HFFc6 (cell line): ENCODE results near the gene CLEC18A. TPM values are rescaled to one million over a fixed set of nuclear protein-coding genes. Genes with fewer than 3 reads are reported as not detected.

ENCODE experiments used
- DNase-seq: peaks from one replicate; pipeline ENCODE4 v3.0.0-alpha.2; 2018
- H3K27ac Mint-ChIP-seq: 2 replicates; pipeline ENCODE4 v1.8.0; 2020; ENCODE audit warnings: mild to moderate bottlenecking, mixed read lengths
- H3K27me3 Mint-ChIP-seq: 2 replicates; pipeline ENCODE4 v1.8.0; 2021; ENCODE audit warnings: mild to moderate bottlenecking, moderate library complexity, mixed read lengths; ENCODE audit not compliant: insufficient read depth
- H3K36me3 Mint-ChIP-seq: 2 replicates; pipeline ENCODE4 v1.8.0; 2021; ENCODE audit warnings: low read depth, mixed read lengths
- H3K4me1 Mint-ChIP-seq: 2 replicates; pipeline ENCODE4 v1.8.0; 2020; ENCODE audit warnings: low read depth, mixed read lengths
- H3K4me3 Mint-ChIP-seq: 2 replicates; pipeline ENCODE4 v1.8.0; 2020; ENCODE audit warnings: mild to moderate bottlenecking, moderate library complexity, mixed read lengths
- H3K9me3 Mint-ChIP-seq: 2 replicates; pipeline ENCODE4 v1.8.0; 2020; ENCODE audit warnings: mild to moderate bottlenecking, mixed read lengths
- total RNA-seq, 6 experiments: library from RNA; stranded (reverse); fragmentation: NEBNext Ultra II Directional; extraction: Animal tissue kit (Norgen Biotek cat#: 25700); gene quantifications; 2 replicates in 1 of 6; 3 replicates in 5 of 6; pipeline ENCODE4 v1.2.3, GENCODE V29; 2021
- TF ChIP-seq, protein P1 (sequence below): fragments of 200-600 bp; sonication (generic); IDR thresholded peaks from 2 replicates; pipeline ENCODE4 v1.5.0; 2021; ENCODE audit warnings: antibody characterized with exemption, mild to moderate bottlenecking

CLEC18A gene
- total RNA-seq, 6 experiments from 2014 or later = 0.14 TPM; not detected in 4

DNA sequence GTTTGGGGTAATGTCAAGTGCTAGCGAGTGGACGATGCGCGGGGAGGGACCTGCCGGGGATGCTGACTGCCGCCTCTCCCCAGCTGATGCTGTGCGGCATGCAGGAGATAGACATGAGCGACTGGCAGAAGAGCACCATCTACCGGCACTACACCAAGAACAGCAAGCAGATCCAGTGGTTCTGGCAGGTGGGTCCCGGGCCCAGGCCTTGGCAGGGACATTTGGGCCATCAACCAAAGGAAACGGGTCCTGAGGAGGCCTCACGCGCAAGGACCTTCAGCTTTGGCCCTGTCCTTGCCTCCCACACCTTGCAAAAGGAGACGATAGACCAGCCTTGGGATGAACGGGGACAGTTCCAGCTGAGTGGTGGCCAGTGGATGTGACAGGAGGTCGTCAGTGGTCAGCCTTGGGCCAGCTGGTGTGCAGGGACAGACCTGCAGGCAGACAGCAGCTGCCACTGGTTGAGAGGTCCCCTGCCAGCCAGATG lies 13.6 kb upstream of the CLEC18A start:
- Mint-ChIP-seq H3K4me1 (no peaks in the 10 kb centered on the region), H3K36me3 (peaks cover 7% of the 10 kb centered on the region; the same call in 1 of the 2 replicates), H3K4me3 (no peak overlapping the region), H3K9me3 (no peaks in the 10 kb centered on the region), H3K27ac (no peak overlapping the region), H3K27me3 (no peaks in the 10 kb centered on the region)
- DNase-seq = peak; percentile 10
- TF ChIP-seq, protein P1, sequence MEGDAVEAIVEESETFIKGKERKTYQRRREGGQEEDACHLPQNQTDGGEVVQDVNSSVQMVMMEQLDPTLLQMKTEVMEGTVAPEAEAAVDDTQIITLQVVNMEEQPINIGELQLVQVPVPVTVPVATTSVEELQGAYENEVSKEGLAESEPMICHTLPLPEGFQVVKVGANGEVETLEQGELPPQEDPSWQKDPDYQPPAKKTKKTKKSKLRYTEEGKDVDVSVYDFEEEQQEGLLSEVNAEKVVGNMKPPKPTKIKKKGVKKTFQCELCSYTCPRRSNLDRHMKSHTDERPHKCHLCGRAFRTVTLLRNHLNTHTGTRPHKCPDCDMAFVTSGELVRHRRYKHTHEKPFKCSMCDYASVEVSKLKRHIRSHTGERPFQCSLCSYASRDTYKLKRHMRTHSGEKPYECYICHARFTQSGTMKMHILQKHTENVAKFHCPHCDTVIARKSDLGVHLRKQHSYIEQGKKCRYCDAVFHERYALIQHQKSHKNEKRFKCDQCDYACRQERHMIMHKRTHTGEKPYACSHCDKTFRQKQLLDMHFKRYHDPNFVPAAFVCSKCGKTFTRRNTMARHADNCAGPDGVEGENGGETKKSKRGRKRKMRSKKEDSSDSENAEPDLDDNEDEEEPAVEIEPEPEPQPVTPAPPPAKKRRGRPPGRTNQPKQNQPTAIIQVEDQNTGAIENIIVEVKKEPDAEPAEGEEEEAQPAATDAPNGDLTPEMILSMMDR = peak; percentile 68

DNA sequence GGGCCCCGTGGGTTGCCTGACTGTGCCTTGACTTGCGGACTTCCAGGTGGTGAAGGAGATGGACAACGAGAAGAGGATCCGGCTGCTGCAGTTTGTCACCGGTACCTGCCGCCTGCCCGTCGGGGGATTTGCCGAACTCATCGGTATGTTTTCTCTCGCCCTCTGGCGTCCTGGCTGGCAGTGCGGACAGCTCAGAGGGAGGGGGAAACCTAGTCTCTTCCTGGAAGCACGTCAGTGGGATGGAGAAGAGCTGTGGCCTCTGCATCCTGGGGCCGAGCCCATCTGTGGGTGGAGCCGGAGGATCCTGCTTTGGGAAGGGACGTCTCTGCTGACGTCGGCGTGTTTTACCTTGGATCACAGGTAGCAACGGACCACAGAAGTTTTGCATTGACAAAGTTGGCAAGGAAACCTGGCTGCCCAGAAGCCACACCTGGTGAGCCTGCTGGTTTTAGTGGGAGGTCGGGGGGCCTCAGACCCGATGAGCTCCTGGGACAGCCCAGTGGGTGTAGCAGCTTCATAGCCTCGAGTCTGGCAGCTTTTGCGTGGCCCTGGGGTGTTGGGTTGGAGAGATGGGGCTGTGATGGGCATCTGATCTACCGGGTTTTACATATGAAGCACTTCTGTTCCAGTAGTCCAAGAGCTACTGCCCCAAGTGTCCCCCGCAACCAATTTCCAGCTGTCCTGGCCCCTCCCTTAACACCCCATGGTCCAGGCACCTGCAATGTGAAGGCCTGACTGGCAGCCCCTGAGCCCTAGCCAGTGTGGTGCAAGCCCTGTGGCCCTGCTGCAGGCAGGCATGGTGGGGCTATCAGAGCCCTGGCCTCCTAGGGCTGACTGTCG lies 11.9 kb upstream of the CLEC18A start:
- H3K36me3 Mint-ChIP-seq = peaks cover 7% of the 10 kb centered on the region; the same call in 1 of the 2 replicates
- H3K27me3 Mint-ChIP-seq = no peaks in the 10 kb centered on the region
- TF ChIP-seq, protein P1 = no peak
- no peaks in the 10 kb centered on the region for H3K9me3 Mint-ChIP-seq
- no peak for DNase-seq
- H3K4me1 Mint-ChIP-seq = no peaks in the 10 kb centered on the region
- no peak overlapping the region for H3K27ac Mint-ChIP-seq
- H3K4me3 Mint-ChIP-seq = no peak overlapping the region

DNA sequence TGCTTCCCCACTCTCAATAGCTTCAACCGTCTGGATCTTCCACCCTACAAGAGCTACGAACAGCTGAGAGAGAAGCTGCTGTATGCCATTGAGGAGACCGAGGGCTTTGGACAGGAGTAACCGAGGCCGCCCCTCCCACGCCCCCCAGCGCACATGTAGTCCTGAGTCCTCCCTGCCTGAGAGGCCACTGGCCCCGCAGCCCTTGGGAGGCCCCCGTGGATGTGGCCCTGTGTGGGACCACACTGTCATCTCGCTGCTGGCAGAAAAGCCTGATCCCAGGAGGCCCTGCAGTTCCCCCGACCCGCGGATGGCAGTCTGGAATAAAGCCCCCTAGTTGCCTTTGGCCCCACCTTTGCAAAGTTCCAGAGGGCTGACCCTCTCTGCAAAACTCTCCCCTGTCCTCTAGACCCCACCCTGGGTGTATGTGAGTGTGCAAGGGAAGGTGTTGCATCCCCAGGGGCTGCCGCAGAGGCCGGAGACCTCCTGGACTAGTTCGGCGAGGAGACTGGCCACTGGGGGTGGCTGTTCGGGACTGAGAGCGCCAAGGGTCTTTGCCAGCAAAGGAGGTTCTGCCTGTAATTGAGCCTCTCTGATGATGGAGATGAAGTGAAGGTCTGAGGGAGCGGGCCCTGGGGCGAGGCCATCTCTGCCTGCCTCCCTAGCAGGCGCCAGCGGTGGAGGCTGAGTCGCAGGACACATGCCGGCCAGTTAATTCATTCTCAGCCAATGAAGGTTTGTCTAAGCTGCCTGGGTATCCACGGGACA lies 11.1 kb upstream of the CLEC18A start:
- TF ChIP-seq, protein P1 = no peak
- no peak for DNase-seq
- H3K9me3 Mint-ChIP-seq = no peaks in the 10 kb centered on the region

DNA sequence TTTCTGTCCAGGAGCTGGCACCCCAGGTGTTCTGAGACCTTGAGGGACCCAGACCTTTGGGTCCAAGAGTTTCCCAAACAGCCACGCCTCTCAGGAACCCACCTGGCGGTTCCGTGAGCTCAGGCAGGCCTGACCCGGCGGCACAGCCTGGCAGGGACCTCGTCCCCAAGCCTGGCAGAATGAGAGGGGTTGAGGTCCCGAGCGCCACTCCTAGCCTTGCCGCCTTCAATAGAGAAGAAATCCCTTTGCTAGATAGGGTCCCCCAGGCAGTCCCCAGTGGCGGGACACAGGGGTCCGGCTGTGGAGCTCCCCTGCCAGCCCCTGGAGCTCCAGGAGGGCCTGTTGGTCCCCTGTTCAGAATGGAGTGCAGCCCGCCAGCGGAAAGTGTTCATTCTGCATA lies 10.5 kb upstream of the CLEC18A start:
- no peak for DNase-seq
- H3K4me3 Mint-ChIP-seq = no peak overlapping the region
- TF ChIP-seq, protein P1 = no peak
- no peaks in the 10 kb centered on the region for H3K9me3 Mint-ChIP-seq
- H3K27me3 Mint-ChIP-seq = no peaks in the 10 kb centered on the region
- H3K27ac Mint-ChIP-seq = no peak overlapping the region
- no peaks in the 10 kb centered on the region for H3K4me1 Mint-ChIP-seq
- peaks cover 7% of the 10 kb centered on the region; the same call in 1 of the 2 replicates for H3K36me3 Mint-ChIP-seq

More for the DNA sequence above, 11.1 kb upstream of the CLEC18A start:
- Mint-ChIP-seq H3K27ac (no peak overlapping the region), H3K36me3 (peaks cover 7% of the 10 kb centered on the region; the same call in 1 of the 2 replicates), H3K4me3 (no peak overlapping the region), H3K27me3 (no peaks in the 10 kb centered on the region), H3K4me1 (no peaks in the 10 kb centered on the region)

DNA sequence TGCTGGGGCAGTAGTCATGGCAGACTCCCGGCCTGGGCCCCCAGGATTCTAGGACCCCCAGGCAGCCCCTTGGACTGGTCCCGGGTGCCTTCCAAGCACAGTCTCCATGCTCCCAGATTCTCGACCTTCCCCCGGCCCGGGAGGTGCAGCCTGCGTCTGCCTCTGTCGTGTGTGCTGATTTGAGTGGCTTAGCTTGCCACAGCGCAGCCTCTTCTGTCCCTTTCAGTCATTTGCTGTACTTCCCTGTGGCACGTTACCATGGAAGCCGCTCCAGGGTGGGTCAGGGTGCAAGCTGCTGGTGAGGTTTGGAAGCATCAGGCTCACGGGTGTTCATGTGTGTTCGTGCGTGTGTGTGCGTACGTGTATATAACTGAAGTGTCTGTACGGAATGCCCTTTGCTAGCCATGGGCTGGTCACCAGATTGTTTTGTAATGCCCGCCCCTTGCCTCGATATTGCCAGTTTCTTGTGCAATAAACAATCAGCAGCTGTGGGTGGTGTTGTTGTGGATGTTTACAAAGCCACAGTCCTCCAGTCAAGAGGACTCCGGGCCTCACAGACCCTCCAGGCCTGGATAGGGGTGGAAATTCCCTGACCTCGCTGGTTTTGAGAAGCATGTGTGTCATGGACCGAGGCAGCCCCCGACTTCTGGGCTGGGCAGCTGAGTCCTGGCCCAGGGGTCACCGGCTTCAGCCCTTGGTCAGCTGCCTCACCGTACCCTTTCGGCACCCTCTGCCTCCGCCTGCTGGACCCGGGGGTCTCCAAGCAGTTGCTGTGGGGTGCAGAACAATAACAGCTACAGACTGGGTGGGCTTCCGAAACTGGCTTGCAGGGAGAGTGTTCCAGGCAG lies 9.7 kb upstream of the CLEC18A start:
- TF ChIP-seq, protein P1 = no peak
- DNase-seq = no peak
- Mint-ChIP-seq H3K9me3 (no peaks in the 10 kb centered on the region), H3K4me1 (no peaks in the 10 kb centered on the region), H3K27ac (no peak overlapping the region), H3K36me3 (peaks cover 7% of the 10 kb centered on the region; the same call in 1 of the 2 replicates), H3K4me3 (no peak overlapping the region), H3K27me3 (no peaks in the 10 kb centered on the region)
